NB4 (cell line): Measurements from ENCODE around the gene ZNF506.

Experiments used
- CTCF ChIP-seq: IDR thresholded peaks from one replicate; pipeline ENCODE4 v1.5.1; 2012; ENCODE audit warnings: low read depth, low read length
- POLR2A ChIP-seq: IDR thresholded peaks from 2 replicates; pipeline ENCODE4 v1.6.1; 2011; ENCODE audit warnings: mild to moderate bottlenecking; ENCODE audit not compliant: insufficient read length; ENCODE audit errors: extremely low read depth

- TF ChIP-seq CTCF = no peak
- TF ChIP-seq POLR2A = no peak
Observed at GRCh38 chr19:19747357-19748220, 74.0 kb downstream of the ZNF506 start.
